Testis (tissue), 2 donors: ENCODE results near the gene PLEKHA7.

ENCODE experiments used
- POLR2A ChIP-seq: fragments of 450-650 bp; IDR thresholded peaks from one replicate; pipeline ENCODE4 v1.6.1; 2017; ENCODE audit warnings: antibody characterized with exemption, mild to moderate bottlenecking, moderate library complexity
- TF ChIP-seq, protein P1 (sequence below), 3 experiments: fragments of 450-650 bp in 2 of 3; fragments of 200-600 bp in 1 of 3; sonication (generic) in 1 of 3; IDR thresholded peaks; one replicate each; pipeline ENCODE4 v1.5.1; 2016 to 2019; ENCODE audit warnings: antibody characterized with exemption in 3 of 3, mild to moderate bottlenecking in 2 of 3, moderate library complexity in 1 of 3

GRCh38 chr11:16863389-16863788 is 150.8 kb downstream of the PLEKHA7 start:
- no peak for TF ChIP-seq POLR2A
- TF ChIP-seq, protein P1, sequence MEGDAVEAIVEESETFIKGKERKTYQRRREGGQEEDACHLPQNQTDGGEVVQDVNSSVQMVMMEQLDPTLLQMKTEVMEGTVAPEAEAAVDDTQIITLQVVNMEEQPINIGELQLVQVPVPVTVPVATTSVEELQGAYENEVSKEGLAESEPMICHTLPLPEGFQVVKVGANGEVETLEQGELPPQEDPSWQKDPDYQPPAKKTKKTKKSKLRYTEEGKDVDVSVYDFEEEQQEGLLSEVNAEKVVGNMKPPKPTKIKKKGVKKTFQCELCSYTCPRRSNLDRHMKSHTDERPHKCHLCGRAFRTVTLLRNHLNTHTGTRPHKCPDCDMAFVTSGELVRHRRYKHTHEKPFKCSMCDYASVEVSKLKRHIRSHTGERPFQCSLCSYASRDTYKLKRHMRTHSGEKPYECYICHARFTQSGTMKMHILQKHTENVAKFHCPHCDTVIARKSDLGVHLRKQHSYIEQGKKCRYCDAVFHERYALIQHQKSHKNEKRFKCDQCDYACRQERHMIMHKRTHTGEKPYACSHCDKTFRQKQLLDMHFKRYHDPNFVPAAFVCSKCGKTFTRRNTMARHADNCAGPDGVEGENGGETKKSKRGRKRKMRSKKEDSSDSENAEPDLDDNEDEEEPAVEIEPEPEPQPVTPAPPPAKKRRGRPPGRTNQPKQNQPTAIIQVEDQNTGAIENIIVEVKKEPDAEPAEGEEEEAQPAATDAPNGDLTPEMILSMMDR (IDR thresholded peaks at IDR 0.05) = no peak
